UCSD-AML1 (cell line): ENCODE data around the gene SPON1.
"Not testable (repeated sequence)": the region's sequence is repeated elsewhere in the genome, so short reads cannot be mapped to it uniquely, and the experiment has no call there.

ENCODE experiments used
- DNase-seq: peaks from one replicate; lab custom pipeline; 2025; ENCODE audit not compliant: unreplicated experiment; lab: John Stamatoyannopoulos, UW

Gene SPON1

GRCh38 chr11:14035526-14035925, 73.0 kb downstream of the SPON1 start:
- DNase-seq = not testable (repeated sequence)

- DNase-seq = no peak
These were observed 73.9 kb downstream of the SPON1 start for GRCh38 chr11:14036469-14036868.

GRCh38 chr11:14041040-14041439, 78.5 kb downstream of the SPON1 start:
- DNase-seq = no peak

GRCh38 chr11:14041565-14041964, 79.0 kb downstream of the SPON1 start:
- no peak for DNase-seq

- DNase-seq = no peak
These were observed 80.4 kb downstream of the SPON1 start for GRCh38 chr11:14042686-14043465.

GRCh38 chr11:14044916-14045315, 82.4 kb downstream of the SPON1 start:
- no peak for DNase-seq

- no peak for DNase-seq
These were observed 82.9 kb downstream of the SPON1 start for GRCh38 chr11:14045417-14045816.

- DNase-seq = no peak
These were observed 89.7 kb downstream of the SPON1 start for GRCh38 chr11:14052198-14052597.

- DNase-seq = no peak
These were observed 91.9 kb downstream of the SPON1 start for GRCh38 chr11:14054116-14055107.

GRCh38 chr11:14055936-14056335, 93.4 kb downstream of the SPON1 start:
- no peak for DNase-seq

GRCh38 chr11:14058061-14058460, 95.5 kb downstream of the SPON1 start:
- no peak for DNase-seq

GRCh38 chr11:14059491-14059890, 97.0 kb downstream of the SPON1 start:
- no peak for DNase-seq

- DNase-seq = no peak
These were observed 99.2 kb downstream of the SPON1 start for GRCh38 chr11:14061721-14062120.

- DNase-seq = no peak
These were observed 102.6 kb downstream of the SPON1 start for GRCh38 chr11:14065141-14065540.

- no peak for DNase-seq
These were observed 103.2 kb downstream of the SPON1 start for GRCh38 chr11:14065681-14066080.

GRCh38 chr11:14067686-14068085, 105.2 kb downstream of the SPON1 start:
- no peak for DNase-seq

GRCh38 chr11:14070896-14071295, 108.4 kb downstream of the SPON1 start:
- DNase-seq = no peak

GRCh38 chr11:14073849-14074476, 111.4 kb downstream of the SPON1 start:
- DNase-seq = no peak

- no peak for DNase-seq
These were observed 112.9 kb downstream of the SPON1 start for GRCh38 chr11:14075118-14076078.

GRCh38 chr11:14079011-14079410, 116.5 kb downstream of the SPON1 start:
- DNase-seq = no peak
